GM20000 (cell line): ENCODE measurements around the gene HS3ST2.

ENCODE experiments used
- DNase-seq: peaks from one replicate; pipeline ENCODE4 v3.0.0; 2012; ENCODE audit warnings: low spot score
- TF ChIP-seq, protein P1 (sequence below): IDR thresholded peaks from 2 replicates; pipeline ENCODE4 v1.5.1; 2012; ENCODE audit warnings: mild to moderate bottlenecking, control low read depth; ENCODE audit errors: extremely low read depth, missing control alignments

The HS3ST2 gene

DNA sequence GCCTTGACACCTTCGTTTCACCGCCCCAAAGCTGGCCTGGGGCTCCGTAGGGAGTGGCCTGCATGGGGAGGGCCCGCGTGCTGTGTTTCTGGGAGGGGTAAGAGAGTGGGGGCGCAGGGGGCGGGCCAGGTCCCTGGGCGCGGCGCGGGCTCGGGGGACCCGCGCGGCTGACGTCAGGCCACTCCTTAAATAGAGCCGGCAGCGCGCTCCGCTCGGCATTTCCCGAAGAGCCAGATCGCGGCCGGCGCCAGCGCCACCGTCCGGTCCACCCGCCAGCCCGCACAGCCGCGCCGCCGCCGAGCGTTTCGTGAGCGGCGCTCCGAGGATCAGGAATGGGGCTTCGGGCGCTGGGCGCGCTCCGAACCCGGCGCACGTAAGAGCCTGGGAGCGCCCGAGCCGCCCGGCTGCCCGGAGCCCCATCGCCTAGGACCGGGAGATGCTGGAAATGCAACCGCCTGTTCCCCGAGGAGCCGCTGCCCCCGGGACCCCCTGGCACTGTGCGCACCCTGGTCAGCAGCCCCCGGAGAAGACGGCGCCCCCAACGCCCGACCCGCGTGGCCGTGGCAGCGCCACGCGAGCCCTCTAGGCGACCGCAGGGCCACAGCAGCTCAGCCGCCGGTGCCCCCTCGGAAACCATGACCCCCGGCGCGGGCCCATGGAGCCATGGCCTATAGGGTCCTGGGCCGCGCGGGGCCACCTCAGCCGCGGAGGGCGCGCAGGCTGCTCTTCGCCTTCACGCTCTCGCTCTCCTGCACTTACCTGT, at the start of gene HS3ST2:
Gene HS3ST2 (plus strand): TSS at position 215 of the 763 bp plus-strand sequence. CDS start 449 bp downstream, at position 664.
- no peak for DNase-seq
- TF ChIP-seq, protein P1, sequence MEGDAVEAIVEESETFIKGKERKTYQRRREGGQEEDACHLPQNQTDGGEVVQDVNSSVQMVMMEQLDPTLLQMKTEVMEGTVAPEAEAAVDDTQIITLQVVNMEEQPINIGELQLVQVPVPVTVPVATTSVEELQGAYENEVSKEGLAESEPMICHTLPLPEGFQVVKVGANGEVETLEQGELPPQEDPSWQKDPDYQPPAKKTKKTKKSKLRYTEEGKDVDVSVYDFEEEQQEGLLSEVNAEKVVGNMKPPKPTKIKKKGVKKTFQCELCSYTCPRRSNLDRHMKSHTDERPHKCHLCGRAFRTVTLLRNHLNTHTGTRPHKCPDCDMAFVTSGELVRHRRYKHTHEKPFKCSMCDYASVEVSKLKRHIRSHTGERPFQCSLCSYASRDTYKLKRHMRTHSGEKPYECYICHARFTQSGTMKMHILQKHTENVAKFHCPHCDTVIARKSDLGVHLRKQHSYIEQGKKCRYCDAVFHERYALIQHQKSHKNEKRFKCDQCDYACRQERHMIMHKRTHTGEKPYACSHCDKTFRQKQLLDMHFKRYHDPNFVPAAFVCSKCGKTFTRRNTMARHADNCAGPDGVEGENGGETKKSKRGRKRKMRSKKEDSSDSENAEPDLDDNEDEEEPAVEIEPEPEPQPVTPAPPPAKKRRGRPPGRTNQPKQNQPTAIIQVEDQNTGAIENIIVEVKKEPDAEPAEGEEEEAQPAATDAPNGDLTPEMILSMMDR: no peak

DNA sequence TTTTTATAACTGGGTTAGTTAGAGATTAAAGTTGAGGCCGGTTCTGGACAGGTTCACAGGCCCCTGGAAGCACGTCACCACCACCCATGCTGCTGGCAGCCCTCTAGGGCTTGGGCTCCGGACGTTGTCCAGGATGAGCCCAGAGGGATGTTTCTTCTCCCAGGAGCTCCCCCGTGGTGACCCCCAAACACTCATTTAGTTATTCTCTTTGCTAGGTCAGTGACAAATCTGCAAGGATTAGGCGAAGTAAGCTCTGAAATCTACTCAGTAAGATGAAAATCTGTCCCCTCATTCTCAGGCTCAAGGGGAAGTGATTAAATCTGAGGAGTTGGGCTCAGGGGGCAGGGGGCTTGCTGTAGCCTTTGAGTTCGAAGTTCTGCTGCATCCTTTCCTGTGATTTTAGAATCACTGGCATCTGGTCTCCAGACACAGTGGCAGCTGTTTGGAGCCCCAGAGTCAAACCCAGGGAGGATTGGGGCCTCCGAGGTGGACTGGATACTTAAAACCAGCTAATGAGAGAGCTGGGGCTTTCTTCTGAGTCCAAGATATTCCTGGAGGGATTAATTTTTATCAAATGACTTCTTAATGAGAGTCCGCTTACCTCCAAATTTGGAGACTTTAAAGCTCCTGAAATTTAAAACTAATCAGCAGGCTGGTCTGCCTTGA, 49.2 kb upstream of the HS3ST2 start:
- DNase-seq: no peak
- TF ChIP-seq, protein P1: no peak

DNA sequence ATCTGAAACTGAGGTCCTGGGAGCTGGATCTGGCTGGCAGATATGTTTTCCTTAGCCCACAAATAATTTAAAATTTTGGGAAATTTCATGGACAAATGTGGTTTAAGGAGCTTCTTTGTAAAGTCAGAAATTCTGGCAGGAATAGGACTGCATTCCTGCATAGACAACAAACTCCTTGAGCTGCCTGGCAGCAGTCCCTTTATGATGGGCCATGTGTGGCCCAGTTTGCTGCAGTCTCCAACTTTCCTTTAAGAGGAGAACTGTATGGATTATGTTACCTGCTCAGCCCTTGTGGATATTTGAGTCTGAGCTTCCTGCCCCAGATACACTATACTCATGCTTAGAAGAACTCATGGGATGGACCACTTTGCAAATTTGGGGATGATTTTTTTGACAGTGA, 48.5 kb upstream of the HS3ST2 start:
- no peak for DNase-seq
- TF ChIP-seq, protein P1: no peak

DNA sequence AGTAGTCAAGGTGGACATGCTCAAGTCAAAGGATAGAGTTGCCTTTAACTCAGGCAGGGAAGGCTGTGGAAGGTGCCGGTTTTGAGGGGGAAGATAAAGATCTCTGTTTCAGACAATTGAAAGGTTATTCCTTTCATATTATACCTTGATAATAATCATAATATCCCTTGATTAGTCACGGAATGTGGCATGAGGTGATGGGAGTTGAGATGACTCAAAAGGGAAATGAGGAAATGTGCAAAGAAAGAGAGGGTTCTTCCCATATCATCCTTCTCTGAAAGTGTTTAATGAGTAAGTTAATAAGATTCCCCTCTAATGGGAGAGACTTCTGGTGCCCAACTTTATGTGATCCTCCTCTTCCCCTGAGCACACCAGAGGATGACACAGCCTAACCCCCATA, 43.1 kb upstream of the HS3ST2 start:
- no peak for DNase-seq
- TF ChIP-seq, protein P1: no peak

DNA sequence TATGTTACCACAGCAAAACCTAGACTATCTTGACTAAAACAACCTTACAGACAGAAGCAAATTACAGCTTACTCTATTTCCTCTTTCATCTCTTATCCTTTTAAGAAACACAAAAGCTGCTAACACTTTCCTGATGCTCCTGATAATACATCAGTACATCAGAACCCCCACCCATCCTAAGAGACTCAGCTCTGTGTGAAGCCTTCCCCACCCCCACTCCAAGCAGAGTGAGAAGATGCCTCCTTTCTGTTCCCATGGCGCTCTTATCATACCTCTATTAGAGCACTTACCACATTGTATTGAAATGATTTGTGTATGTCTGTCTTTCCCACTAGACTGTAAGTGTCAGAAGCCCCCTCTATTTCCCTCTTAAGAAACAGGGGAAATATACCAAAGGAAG, 42.4 kb upstream of the HS3ST2 start:
- DNase-seq: no peak
- TF ChIP-seq, protein P1: no peak

DNA sequence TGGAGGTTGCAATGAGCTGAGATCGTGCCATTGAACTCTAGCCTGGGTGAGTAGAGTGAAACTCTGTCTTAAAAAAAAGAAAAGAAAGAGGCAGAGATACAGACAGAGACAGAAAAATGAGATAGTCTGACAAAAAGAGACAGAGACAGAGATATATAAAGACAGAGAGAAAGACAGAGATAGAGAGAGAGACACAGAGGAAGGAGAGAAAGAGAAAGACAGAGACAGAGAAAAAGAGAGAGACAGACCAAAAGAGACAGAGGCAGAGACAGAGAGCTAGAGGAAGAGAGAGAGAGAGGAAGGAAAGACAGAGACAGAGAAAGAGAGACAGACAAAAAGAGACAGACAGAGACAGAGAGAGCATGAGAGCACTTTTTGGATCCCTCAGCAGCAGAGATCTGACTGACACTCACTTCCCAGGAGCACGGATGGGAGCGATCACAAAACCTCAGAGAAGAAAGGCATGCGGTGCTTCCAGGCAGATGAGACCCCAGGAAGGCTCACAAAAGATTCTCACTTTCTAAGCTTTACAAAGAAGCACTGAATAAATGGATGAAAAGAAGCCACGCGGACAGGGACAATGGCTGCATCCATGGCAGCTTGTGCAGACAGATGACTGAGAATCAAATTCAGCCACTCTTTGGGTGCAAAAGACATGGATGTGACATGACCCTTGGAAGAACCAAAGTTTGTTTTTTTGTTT, 38.6 kb upstream of the HS3ST2 start:
- TF ChIP-seq, protein P1: no peak
- DNase-seq: no peak

DNA sequence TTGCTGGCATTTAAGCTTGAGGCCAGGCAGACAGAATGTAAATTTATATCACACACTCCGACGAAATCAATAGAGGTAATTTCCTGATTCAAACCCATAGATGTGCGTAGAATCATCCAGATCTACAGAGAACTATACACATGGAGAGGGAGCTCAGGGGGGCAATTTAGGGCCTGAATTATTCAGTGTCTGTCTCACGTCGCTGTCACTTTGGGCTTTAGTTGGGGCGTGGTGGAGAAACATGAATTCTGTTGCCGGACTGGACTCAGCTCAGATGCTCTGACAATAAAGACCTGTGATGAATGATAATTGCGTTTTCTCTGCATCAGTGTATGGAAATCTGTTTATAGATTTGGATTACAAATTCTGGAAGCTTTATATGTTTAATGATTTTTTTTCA, 32.5 kb upstream of the HS3ST2 start:
- DNase-seq: no peak
- TF ChIP-seq, protein P1: no peak
